GM20000 (cell line): ENCODE measurements around the gene ZDHHC8.
"Not testable (repeated sequence)": the region's sequence is repeated elsewhere in the genome, so short reads cannot be mapped to it uniquely, and the experiment has no call there.

Experiments used
- DNase-seq: peaks from one replicate; pipeline ENCODE4 v3.0.0; 2012; ENCODE audit warnings: low spot score
- TF ChIP-seq, protein P1 (sequence below): IDR thresholded peaks from 2 replicates; pipeline ENCODE4 v1.5.1; 2012; ENCODE audit warnings: mild to moderate bottlenecking, control low read depth; ENCODE audit errors: extremely low read depth, missing control alignments

The ZDHHC8 gene

GRCh38 chr22:20158391-20159036 is 26.9 kb downstream of the ZDHHC8 start:
- TF ChIP-seq, protein P1, sequence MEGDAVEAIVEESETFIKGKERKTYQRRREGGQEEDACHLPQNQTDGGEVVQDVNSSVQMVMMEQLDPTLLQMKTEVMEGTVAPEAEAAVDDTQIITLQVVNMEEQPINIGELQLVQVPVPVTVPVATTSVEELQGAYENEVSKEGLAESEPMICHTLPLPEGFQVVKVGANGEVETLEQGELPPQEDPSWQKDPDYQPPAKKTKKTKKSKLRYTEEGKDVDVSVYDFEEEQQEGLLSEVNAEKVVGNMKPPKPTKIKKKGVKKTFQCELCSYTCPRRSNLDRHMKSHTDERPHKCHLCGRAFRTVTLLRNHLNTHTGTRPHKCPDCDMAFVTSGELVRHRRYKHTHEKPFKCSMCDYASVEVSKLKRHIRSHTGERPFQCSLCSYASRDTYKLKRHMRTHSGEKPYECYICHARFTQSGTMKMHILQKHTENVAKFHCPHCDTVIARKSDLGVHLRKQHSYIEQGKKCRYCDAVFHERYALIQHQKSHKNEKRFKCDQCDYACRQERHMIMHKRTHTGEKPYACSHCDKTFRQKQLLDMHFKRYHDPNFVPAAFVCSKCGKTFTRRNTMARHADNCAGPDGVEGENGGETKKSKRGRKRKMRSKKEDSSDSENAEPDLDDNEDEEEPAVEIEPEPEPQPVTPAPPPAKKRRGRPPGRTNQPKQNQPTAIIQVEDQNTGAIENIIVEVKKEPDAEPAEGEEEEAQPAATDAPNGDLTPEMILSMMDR = no peak
- no peak for DNase-seq

DNA sequence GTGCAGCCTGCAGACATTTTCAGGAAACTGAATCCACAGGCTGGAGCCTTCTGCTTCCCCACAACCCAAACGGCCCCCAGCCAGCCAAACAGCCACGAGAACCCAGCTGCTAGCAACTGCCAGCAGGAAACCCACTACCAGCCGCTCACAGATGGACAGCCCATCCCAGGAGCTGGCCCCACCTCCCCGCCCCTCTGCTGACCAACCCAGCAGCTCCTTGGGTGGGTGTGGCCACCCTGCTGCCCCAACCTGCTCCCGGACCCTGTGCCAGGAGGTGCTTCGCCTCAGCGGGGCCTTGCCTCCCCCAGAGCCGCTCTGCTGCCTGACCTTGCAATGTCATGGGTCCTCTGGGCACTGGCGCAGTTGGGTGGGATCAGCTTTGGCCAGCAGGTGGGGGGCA is 27.5 kb downstream of the ZDHHC8 start:
- TF ChIP-seq, protein P1 = no peak
- DNase-seq = no peak

GRCh38 chr22:20159531-20159930 is 27.9 kb downstream of the ZDHHC8 start:
- not testable (repeated sequence) for DNase-seq

GRCh38 chr22:20160041-20160440 is 28.4 kb downstream of the ZDHHC8 start:
- no peak for DNase-seq
- TF ChIP-seq, protein P1 = no peak

DNA sequence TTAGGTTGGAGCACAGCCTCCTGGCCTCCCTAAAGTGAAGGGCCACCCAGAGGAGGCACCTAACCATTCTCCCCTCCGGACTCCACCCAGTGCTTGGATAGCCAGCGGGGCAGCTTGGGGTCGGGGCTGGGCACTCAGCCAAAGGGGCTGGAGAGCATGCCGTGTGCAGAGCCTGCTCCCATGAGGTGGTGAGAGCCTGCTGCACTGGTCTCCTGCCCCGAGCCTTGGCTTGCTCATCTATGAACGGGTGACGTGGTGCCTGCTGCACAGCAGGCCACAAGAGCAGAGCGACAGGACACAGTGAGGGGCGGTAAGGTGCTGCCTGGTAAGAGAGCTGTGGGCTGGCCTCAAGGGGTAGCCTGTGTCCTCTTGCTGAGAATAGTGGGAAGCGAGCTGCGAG is 33.3 kb downstream of the ZDHHC8 start:
- DNase-seq = no peak
- TF ChIP-seq, protein P1 = no peak

DNA sequence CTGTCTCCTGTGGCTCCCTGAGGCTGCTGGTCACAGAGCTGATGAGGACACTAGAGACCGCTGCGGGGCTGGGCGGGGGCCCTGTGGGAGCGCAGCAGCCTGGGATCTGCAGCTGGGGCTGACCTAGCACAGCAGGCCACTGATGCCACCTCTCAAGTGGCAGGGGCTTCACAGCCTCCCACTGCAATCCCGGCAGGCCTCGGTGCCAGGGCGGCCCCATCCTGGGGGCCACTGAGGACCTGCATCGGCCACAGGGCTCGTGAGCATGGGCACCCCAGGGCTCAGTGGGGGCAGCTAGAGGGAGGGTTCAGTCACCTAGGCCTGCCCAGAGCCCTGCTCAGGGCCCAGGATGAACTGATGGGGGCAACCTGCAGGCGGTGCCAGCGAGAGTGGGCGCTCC is 33.8 kb downstream of the ZDHHC8 start:
- no peak for DNase-seq
- TF ChIP-seq, protein P1 = no peak

DNA sequence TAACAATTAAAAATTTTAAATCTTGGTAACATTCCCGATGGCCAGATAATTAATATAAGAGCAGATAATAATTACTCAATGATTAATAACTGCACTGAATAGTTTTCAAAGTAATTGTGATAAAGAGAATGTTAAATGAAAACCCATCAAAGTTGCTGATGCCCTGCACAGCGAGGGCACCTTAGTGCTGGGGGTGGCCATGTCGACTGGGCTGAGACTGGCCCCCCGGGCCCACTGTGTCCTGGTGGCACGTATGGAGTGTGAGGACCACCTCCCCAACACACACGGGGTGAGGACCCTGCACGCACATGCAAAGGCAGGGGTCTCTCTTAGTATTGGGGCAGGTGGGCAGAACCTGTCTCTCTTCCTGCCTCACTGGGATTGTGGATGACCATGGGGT is 34.3 kb downstream of the ZDHHC8 start:
- DNase-seq = no peak
- TF ChIP-seq, protein P1 = no peak

DNA sequence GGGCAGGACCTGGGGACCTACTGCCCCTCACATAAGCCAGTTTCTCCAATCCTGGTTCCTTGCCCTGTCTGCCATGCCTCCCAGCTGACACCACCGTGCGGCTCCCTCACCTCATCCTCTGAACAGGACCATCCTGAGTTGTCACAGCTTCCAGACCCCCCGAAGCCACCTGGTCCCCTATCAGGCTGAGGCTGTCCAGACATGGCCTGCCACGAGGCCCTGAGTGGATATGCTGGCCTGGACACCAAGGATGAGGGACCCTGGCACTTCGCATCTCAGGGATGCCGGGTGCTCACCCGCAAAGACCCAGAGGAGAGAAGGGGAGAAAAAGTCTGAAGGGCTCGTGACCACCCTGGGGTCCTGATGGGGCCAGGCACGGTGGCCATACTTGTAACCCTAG is 35.1 kb downstream of the ZDHHC8 start:
- TF ChIP-seq, protein P1 = no peak
- no peak for DNase-seq
